Measurements from ENCODE around the gene RLN3.

RLN3 gene

GRCh38 chr19:14066134-14066533, 38.2 kb downstream of the RLN3 start:
- Mint-ChIP-seq H3K4me1 (peaks cover 9% of the 10 kb centered on the region), H3K27me3 (peaks cover 18% of the 10 kb centered on the region), H3K4me3 (no peak overlapping the region), H3K9me3 (no peaks in the 10 kb centered on the region), H3K27ac (no peak overlapping the region), H3K36me3 (no peaks in the 10 kb centered on the region)
- ATAC-seq, result no peak

- no peak for ATAC-seq
- no peak overlapping the region for H3K27ac Mint-ChIP-seq
- H3K36me3 Mint-ChIP-seq, result no peaks in the 10 kb centered on the region
- no peaks in the 10 kb centered on the region for H3K9me3 Mint-ChIP-seq
- no peak overlapping the region for H3K4me3 Mint-ChIP-seq
- H3K27me3 Mint-ChIP-seq, result peaks cover 13% of the 10 kb centered on the region
- H3K4me1 Mint-ChIP-seq, result peaks cover 33% of the 10 kb centered on the region
Measured at GRCh38 chr19:14070268-14071050, 42.5 kb downstream of the RLN3 start.

DNA sequence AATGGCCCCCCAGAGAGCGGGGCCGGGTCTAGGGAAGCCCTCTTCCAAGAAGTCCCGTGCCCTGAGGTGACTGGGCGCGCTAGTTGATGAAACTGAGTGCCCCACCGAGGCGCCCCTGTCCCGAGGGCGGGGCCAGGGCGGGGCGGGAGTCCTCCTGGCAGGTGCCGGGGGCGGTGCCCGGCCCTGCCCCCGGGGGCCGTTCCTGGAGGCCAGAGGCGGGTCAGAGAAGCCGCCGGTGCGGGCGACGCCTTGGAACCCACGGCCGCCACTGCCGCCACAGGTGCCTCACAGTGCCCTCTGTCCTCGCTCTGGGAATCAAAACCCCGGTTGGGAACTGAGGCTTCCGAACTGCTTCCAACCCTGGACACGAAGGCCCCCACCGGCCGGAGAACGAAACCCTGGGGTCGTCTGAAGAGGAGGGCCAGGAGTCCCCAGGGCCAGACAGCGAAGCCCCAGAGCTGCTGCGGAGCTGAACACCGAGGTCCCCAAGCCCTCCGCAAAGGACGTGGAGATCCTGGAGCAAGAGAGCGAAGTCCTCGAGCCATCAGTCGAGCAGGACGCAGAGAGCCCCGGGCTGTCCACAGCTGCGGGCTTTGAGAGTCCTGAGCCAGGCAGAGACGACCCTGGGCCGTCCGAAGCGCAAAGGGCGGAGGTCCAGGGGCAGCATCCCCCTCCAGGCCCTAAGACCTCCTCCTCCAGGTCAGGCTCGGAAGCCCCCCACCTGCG, 44.8 kb downstream of the RLN3 start, which contains the start of gene MISP3:
MISP3 (plus strand) TSS at position 252 of the 726 bp plus-strand sequence. CDS start 524 bp downstream, outside the sequence.
- Mint-ChIP-seq H3K27me3 (no peaks in the 10 kb centered on the region), H3K27ac (peak within 1 kb of the TSS; percentile 73), H3K36me3 (no peaks in the 10 kb centered on the region), H3K4me3 (peak within 1 kb of the TSS; percentile 84), H3K4me1 (peaks cover 24% of the 10 kb centered on the region), H3K9me3 (no peaks in the 10 kb centered on the region)
- peak; percentile 40 for ATAC-seq

DNA sequence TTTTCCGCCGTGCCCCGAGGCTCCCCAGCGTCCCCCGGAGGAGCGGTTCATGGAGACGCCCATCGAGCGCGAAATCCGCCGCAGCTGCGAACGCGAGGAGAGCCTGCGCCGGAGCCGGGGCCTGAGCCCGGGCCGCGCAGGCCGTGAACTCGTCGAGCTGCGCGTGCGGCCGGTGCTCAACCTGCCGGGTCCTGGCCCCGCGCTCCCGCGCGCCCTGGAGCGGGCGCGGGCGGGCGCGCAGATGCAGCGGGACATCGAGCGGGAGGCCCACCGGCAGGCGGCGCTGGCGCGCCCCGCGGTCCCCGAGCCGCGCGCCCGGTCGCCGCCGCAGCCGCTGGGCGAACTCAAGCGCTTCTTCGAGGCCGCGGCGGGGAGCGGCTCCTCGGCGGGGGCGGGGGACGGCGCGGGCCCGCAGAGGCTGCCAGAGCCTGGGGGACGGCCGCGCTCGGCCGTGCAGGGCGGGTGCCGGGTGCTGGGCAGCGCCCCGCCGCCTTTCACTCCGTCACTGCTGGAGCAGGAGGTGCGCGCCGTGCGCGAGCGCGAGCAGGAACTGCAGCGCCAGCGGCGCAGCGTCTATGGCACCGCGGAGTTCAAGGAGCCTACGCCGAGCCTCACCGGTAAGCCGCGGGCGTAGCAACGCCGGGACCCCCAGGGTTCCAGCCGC, 45.4 kb downstream of the RLN3 start:
- Mint-ChIP-seq H3K27me3 (no peaks in the 10 kb centered on the region), H3K9me3 (no peaks in the 10 kb centered on the region), H3K27ac (peak overlapping the region; percentile 73), H3K36me3 (no peaks in the 10 kb centered on the region), H3K4me3 (peak overlapping the region; percentile 84), H3K4me1 (peaks cover 24% of the 10 kb centered on the region)
- ATAC-seq, result peak; percentile 87

DNA sequence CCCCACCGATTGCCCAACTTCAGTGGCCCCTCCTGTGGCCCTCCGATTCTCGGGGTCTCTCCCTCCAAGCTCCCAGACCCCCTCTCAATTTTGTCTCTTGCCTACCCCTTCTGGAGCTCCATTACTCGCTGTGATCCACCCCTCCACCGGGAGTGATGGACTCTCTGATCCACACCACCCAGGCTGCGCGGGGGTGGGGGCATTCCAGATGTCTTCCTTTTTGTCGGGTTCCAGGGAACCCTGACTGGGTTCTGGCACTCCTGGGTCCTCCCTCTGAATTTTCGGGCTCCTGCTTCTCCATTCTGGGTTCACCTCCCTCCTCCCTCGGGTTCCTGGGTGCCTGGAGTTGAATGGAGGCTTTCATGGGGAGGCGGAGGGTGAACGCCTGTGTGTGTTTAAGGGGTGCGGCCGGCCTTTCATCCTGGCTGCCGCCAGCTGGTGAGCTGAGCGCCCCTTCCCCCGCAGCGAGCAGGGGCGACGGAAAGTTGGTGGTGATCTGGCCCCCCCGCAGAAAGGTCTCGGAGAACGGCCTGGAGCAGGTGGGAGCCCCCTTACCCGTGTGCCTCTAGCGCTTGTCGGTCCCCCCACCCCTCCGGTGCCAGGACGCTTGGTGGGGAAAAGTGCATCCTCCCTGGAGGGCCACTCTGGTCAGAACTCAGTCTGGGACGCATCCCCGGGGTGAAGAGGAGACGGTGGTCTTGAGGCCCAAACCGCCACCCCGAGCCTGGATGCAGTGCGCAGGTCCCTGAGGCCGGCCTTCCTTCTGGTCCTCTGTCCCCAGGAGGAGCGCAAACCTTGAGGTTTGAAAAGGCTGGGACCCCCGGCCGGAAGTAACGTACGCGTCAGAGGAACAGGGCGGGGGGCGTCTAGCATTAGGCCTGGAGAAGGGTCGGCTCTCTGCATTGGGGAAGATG, 46.2 kb downstream of the RLN3 start:
- no peaks in the 10 kb centered on the region for H3K9me3 Mint-ChIP-seq
- H3K36me3 Mint-ChIP-seq, result no peaks in the 10 kb centered on the region
- peak overlapping the region; percentile 73 for H3K27ac Mint-ChIP-seq
- no peaks in the 10 kb centered on the region for H3K27me3 Mint-ChIP-seq
- peaks cover 24% of the 10 kb centered on the region for H3K4me1 Mint-ChIP-seq
- peak overlapping the region; percentile 84 for H3K4me3 Mint-ChIP-seq
- ATAC-seq, result peak; percentile 1

- no peaks in the 10 kb centered on the region for H3K9me3 Mint-ChIP-seq
- H3K4me3 Mint-ChIP-seq, result no peak overlapping the region
- no peaks in the 10 kb centered on the region for H3K36me3 Mint-ChIP-seq
- H3K27ac Mint-ChIP-seq, result no peak overlapping the region
- peaks cover 22% of the 10 kb centered on the region for H3K4me1 Mint-ChIP-seq
- no peaks in the 10 kb centered on the region for H3K27me3 Mint-ChIP-seq
- no peak for ATAC-seq
Measured at GRCh38 chr19:14078411-14078810, 50.5 kb downstream of the RLN3 start.

All from stimulated activated memory B cell treated with anti-CD40 and anti-IgM and Interleukin-4, amounts not matched to agents 10 μg/mL and 1 μg/mL and 100 μg/mL, for 72 hours (primary cell).